Cardiac septum (tissue), 1 donor: Measurements from ENCODE around the gene HOMER3. TPM values are rescaled to one million over a fixed set of nuclear protein-coding genes. Genes with fewer than 3 reads are reported as not detected.
"Not testable (repeated sequence)": the region's sequence is repeated elsewhere in the genome, so short reads cannot be mapped to it uniquely, and the experiment has no call there.

Experiments
- DNase-seq: peaks from one replicate; pipeline ENCODE4 v3.0.0-alpha.2; 2020; ENCODE audit warnings: low spot score
- intact Hi-C: fragments of 100-400 bp; cut with DNase I; formaldehyde crosslinking; loops from one replicate; pipeline ENCODE4 v1.14.0; 2022
- total RNA-seq: library from RNA; stranded (reverse); fragmentation: NEBNext Ultra II Directional; extraction: Animal tissue kit (Norgen Biotek cat#: 25700); gene quantifications from one replicate; pipeline ENCODE4 v1.2.1, GENCODE V29; 2021
- donor health status: DM: no; HTN: no; CAD: no.

HOMER3 gene
- total RNA-seq, 1 donor from 2014 or later = 15.6 TPM

DNA sequence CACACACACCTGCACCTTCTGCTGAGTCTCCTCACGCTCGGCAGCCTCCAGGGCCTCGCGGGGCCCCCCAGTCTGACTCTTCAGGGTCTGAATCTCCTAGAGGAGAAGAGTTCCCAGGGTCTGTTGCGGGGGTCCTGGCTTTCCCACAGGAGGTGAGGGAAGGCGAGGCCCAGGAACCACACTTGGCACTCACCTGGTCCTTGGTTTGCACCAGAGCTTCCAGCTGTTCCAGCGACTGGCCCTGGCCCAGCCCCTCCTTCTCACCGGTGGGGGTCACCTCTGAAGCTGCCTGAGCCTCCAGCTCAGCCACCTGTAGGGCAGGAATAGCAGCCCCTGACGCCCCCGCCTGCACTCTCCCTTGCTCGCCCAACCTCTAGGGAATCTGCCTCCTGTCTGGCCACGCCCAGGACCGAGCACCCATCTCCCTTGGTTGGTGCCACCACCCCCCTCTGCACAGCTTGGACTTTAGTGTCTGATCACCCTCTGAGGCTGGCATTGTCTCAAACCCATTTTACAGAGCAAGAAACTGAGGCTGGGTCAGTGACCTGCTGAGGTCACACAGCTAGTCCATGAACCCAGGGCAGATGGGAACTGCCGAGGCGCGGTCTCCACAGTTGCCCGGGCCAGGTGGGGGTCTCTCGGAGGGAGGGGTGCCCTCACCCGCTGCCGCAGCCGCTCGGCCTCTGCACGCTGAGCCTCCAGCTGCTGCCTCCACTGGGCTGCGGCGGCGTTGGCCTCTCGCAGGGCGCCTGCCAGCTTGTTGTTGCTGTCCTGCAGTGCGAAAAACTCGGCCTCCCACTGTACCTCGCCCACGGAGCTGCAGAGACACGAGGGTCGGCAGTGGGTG lies 9.5 kb downstream of the HOMER3 start:
- DNase-seq = no peak
- intact Hi-C loops = no loop called here

DNA sequence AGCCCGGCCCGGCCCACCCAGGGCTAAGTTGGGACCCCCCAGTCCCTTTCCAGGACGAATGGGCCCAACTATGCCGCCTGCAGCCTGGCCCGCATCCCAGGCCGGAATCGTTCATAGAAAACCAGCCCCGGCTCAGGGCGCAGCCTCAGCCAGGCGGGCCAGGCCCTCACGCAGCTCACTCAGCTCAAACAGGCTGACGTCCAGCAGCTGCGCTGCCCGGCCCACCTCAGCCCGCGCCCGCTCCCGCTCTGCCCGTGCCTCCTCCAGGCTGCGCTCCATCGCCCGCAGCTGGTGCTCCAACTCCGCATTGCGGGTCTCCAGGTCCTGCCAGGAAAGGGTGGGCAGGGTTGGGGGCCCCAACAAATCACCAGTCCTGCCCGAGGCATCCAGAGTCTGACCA lies 11.7 kb downstream of the HOMER3 start:
- intact Hi-C loops = no loop called here
- no peak for DNase-seq

DNA sequence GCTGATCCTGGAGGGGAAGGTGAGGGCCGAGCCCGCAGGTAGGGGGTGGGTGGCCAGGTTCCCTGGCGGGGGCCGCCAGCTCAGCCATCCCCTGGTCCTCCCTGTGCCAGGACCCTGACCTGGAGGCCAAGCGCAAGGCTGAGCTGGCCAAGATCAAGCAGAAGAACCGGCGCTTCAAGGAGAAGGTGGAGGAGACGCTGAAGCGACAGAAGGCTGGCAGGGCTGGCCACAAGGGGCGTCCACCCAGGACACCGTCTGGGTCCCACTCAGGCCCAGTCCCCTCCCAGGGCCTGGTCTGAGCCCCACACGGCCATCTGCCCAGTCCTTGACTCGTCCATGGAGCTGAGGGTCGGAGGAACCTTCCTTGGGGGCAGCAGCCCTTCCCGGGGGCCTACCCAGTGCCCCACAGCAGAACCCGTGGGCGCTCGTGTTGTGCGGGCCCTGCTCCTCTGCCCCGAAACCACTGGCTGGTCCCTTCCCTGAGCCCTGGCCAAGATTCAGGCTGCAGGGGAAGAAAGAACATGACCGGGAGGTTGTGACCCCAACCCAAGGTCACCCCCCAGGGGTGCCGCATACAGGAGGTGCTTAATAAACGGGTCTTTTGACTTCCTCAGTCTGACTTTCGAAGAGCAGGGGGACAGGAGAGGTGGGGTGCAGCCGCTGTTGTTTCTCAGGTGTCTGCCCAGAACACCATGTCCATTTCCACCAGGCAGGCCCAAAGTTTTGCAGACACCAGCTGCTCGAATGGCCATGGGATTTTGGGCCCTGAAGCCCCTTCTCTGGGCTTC lies 12.8 kb downstream of the HOMER3 start:
- DNase-seq = no peak
- intact Hi-C loops = no loop called here

- intact Hi-C loops = no loop called here
- no peak for DNase-seq
Observed at GRCh38 chr19:18924684-18925213, 16.3 kb downstream of the HOMER3 start.

DNA sequence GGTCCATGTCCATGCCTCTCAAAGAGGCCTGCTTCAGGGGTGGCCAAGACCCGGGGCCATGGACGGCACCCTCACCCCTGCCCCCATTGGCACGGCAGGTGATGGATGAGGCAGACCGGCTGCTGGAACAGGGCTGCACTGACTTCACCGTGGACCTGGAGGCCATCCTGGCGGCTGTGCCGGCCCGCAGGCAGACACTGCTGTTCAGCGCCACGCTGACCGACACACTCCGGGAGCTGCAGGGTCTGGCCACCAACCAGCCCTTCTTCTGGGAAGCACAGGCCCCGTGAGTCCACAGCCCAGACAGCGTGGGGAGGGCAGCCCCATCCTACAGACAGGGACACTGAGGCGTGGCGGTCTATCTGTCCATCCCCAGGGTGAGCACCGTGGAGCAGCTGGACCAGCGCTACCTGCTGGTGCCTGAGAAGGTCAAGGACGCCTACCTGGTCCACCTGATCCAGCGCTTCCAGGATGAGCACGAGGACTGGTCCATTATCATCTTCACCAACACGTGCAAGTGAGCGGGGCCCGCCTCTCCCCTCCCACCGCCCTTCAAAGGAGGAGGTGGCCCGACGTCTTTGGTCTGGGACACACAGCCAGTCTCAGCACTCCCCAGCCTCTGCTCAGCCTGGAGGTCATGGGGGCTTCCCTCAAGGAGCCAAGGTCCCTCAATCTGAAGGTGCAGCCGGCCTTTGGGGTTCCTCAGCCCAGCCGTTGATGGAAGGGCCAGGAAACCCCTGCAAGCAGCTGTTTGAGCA lies 18.6 kb downstream of the HOMER3 start:
- intact Hi-C loops = no loop called here
- DNase-seq = no peak

DNA sequence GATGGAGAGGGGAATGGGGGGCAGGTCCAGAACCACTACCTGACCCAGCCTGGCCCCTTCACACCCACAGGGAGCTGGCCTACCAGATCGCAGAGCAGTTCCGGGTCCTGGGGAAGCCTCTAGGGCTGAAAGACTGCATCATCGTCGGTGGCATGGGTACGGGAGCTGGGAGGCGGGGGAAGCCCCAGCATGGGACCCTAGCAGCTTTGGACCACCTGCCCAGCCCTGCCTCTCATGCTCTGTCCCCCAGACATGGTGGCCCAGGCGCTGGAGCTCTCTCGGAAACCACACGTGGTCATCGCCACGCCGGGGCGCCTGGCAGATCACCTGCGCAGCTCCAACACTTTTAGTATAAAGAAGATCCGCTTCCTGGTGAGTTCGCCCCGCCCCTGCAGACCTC lies 19.4 kb downstream of the HOMER3 start:
- intact Hi-C loops = no loop called here
- no peak for DNase-seq

DNA sequence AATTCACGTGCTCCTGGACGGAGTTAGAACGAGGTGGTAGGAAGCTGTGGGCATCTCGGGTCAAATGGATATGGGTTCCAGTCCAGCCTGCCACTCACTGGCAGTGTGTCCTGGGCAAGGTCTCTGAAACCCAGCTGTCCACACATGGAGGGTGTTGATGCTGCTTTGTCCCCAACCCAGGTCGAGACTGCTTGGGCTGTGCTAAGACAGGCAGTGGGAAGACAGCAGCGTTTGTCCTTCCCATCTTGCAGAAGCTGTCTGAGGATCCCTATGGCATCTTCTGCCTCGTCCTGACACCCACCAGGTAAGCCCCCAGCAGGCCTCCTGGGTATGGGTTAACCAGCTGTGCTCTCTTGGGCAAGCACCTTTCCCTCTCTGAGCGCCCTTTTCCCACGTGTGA lies 20.6 kb downstream of the HOMER3 start:
- intact Hi-C loops = no loop called here
- DNase-seq = no peak

DNA sequence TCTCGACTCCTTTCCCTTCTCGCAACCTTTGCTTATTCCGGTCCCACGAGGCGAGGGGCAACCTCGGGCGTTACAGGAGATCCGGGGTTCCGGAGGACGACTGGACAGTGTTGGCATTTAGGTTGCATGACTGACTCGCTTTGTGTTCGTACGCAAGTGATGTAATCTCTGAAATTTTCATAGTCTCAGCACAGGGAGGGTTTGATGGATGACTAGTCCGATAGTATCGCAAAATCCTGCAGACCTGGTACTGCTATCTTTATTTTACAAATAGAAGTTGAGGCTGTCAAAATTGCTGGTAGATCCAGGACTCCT lies 21.2 kb downstream of the HOMER3 start:
- intact Hi-C loops = loop anchor here (5.0 kb wide), 2 partner anchors 112 to 348 kb away; partner anchors contain the start of genes ARMC6, SUGP2 and UBA52
- DNase-seq = no peak

GRCh38 chr19:18919086-18919899 lies 21.7 kb downstream of the HOMER3 start, which contains the start of the genes COPE and DDX49:
TSS of gene COPE (minus strand) at chr19:18919387. CDS start at chr19:18919348, 39 bp downstream.
TSS of gene DDX49 (plus strand) at chr19:18919715. CDS start at chr19:18919742, 27 bp downstream.
- peak; percentile 98 for DNase-seq
- intact Hi-C loops = loop anchor here (5.0 kb wide), 2 partner anchors 113 to 347 kb away; partner anchors contain the start of genes ARMC6, SUGP2 and UBA52

DNA sequence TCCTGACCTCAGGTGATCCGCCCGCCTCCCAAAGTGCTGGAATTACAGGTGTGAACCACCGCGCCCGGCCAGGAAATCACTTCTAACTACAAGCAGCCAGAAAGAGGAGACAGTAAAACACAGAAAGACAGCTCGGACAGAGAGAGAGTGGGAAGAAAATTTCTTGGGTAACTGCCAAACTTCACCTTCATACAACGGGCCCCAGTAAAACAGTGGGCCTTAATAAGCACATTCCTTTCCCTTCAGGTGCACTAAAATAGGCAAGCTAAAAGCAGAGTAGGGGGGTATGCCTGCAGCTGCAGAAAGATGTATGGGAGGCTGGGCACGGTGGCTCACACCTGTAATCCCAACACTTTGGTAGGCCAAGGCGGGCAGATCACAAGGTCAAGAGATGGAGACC lies 23.4 kb downstream of the HOMER3 start:
- intact Hi-C loops = loop anchor here (5.0 kb wide), 2 partner anchors 115 to 345 kb away; partner anchors contain the start of genes ARMC6, SUGP2 and UBA52
- DNase-seq = not testable (repeated sequence)

DNA sequence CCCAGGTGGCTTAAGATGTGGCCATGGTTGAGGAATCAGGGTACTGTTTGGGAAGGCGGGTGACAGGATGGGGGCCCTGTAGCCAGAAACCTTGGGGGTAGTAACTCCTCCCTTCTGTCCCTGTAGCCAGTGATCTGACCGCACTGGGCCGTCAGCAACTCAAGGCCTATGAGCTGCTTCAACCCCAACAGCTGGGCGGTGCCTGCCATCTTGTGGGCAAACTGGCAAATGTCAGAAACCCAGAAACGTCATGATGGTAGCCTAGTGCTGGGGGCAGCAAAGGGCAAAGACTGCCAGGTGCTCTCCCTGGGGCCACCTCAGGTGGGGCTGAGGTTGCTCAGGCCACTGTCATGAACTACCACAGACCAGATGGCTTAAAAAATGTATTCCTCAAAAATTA lies 25.4 kb downstream of the HOMER3 start:
- intact Hi-C loops = loop anchor here (5.0 kb wide), 2 partner anchors 117 to 343 kb away; partner anchors contain the start of genes ARMC6, SUGP2 and UBA52
- DNase-seq = no peak

DNA sequence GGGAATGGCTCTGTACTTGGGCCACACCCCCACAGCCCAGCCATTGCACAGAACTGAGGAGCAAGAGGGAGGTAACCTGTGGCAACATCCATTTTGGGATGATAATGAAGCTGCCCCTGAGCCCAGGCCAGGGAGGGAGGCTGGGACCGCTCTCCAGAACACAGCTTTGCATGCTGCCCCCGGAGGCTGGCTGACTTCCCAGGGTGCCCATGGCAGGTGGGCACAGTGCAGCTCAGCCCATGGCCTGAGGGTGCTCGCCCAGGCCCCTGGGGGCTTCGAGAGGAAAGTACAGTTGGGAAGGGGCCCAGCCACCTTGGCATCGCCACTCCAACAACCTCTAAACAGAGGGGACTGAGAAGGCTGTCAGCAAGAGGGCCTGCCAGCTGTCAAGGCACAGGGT lies 27.6 kb downstream of the HOMER3 start:
- intact Hi-C loops = no loop called here
- DNase-seq = no peak

GRCh38 chr19:18912933-18913332 lies 28.1 kb downstream of the HOMER3 start:
- no peak for DNase-seq
- intact Hi-C loops = no loop called here

GRCh38 chr19:18910801-18911436 lies 30.1 kb downstream of the HOMER3 start:
- no peak for DNase-seq

DNA sequence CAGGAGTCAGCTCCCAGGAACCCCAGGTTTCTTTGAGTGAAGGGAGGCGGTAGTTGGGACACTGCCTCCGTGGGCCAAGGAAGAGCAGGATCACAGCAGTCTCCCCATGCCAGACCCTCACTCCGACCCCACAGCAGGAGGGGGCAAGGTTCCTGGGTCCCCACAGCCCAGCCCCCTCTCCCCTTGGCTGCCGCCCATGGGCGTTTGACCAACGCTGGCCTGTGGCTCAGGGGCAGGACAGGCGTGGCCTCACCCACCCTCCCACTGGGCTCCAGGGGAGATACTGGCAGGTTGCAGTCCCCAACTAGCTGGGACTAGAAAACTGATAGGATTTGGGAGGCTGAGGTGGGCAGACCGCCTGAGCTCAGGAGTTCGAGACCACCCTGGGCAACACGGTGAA lies 31.0 kb downstream of the HOMER3 start:
- intact Hi-C loops = no loop called here
- DNase-seq = no peak

More at GRCh38 chr19:18910801-18911436, 30.1 kb downstream of the HOMER3 start:
- intact Hi-C loops = no loop called here

DNA sequence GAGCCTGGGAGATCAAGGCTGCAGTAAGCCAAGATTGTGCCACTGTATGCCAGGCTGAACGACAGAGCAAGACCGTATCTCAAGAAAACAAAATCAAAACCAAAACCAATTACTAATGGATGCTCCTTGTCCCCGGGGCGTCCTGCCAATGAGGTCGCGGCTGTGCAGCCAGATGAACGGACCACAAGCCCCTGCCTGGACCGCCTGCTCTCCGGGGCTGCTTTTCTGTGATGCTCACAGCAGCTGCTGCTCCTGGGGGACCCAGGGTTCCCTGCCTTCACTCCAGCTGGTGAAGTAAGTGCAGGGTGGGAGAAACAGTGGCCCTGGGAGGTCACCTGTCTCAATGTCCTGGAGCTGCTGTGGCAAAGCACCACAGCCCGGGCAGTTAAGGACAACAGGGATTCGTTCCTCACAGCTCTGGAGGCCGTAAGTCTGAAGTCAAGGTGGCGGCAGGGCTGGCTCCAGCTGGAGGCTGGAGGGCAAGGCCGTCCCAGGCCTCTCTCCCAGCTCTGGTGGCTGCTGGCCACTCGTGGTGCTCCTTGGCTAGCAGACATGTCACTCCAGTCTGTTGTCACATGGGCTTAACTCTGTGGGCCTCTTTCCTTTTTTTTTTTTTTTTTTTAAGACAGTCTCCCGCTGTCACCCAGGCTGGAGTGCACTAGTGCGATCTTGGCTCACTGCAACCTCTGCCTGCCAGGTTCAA lies 31.9 kb downstream of the HOMER3 start:
- DNase-seq = no peak
- intact Hi-C loops = no loop called here
